HG02884 (cell line): Measurements from ENCODE around the gene IL22RA2.

ENCODE experiments used
- ATAC-seq: cut with Tn5 transposase; IDR thresholded peaks from one replicate; pipeline ENCODE4 v1.9.1; 2021; ENCODE audit warnings: mild to moderate bottlenecking, moderate library complexity; ENCODE audit not compliant: unreplicated experiment

IL22RA2 gene

GRCh38 chr6:137167702-137168377 is 5.6 kb downstream of the IL22RA2 start:
- ATAC-seq, result no peak

GRCh38 chr6:137166247-137167098 is 7.0 kb downstream of the IL22RA2 start:
- no peak for ATAC-seq

GRCh38 chr6:137165375-137166246 is 7.8 kb downstream of the IL22RA2 start:
- peak; percentile 58 for ATAC-seq

- ATAC-seq, result no peak
Observed at GRCh38 chr6:137163732-137164318, 9.6 kb downstream of the IL22RA2 start.

- no peak for ATAC-seq
Observed at GRCh38 chr6:137162692-137163306, 10.6 kb downstream of the IL22RA2 start.

- no peak for ATAC-seq
Observed at GRCh38 chr6:137161949-137162348, 11.5 kb downstream of the IL22RA2 start.

- ATAC-seq, result no peak
Observed at GRCh38 chr6:137160763-137161162, 12.7 kb downstream of the IL22RA2 start.

GRCh38 chr6:137159912-137160311 is 13.5 kb downstream of the IL22RA2 start:
- ATAC-seq, result no peak

GRCh38 chr6:137157601-137158000 is 15.8 kb downstream of the IL22RA2 start:
- ATAC-seq, result no peak

GRCh38 chr6:137156650-137157049 is 16.8 kb downstream of the IL22RA2 start:
- no peak for ATAC-seq

GRCh38 chr6:137155830-137156229 is 17.6 kb downstream of the IL22RA2 start:
- ATAC-seq, result peak; percentile 54

GRCh38 chr6:137150072-137150471 is 23.4 kb downstream of the IL22RA2 start:
- no peak for ATAC-seq

- ATAC-seq, result no peak
Observed at GRCh38 chr6:137149035-137149393, 24.4 kb downstream of the IL22RA2 start.

- no peak for ATAC-seq
Observed at GRCh38 chr6:137148306-137149034, 25.0 kb downstream of the IL22RA2 start.

GRCh38 chr6:137147195-137147594 is 26.2 kb downstream of the IL22RA2 start:
- no peak for ATAC-seq

GRCh38 chr6:137146206-137146605 is 27.2 kb downstream of the IL22RA2 start:
- ATAC-seq, result no peak

- no peak for ATAC-seq
Observed at GRCh38 chr6:137145421-137145820, 28.0 kb downstream of the IL22RA2 start.

- ATAC-seq, result no peak
Observed at GRCh38 chr6:137136065-137136464, 37.4 kb downstream of the IL22RA2 start.

GRCh38 chr6:137134483-137134882 is 39.0 kb downstream of the IL22RA2 start:
- no peak for ATAC-seq

GRCh38 chr6:137133122-137133521 is 40.3 kb downstream of the IL22RA2 start:
- ATAC-seq, result no peak
